Neural progenitor cell (in vitro differentiated cells): ENCODE measurements around the gene ZBED3. TPM values are rescaled to one million over a fixed set of nuclear protein-coding genes. Genes with fewer than 3 reads are reported as not detected.

Experiments used
- DNase-seq: peaks from one replicate; pipeline ENCODE4 v3.0.0-alpha.2; 2016; ENCODE audit warnings: low spot score
- H2AFZ ChIP-seq: fragments of 200-600 bp; sonication (generic); replicated peaks from 2 replicates; pipeline ENCODE4 v1.6.1; 2016; ENCODE audit warnings: antibody characterized with exemption
- H3F3A ChIP-seq: fragments of 200-600 bp; sonication (generic); 2 replicates; pipeline ENCODE4 v1.6.1; 2016; ENCODE audit warnings: antibody characterized with exemption, low read depth
- H3K27ac ChIP-seq: fragments of 200-600 bp; sonication (generic); 2 replicates; pipeline ENCODE4 v1.5.1; 2016; ENCODE audit warnings: mild to moderate bottlenecking
- H3K27me3 ChIP-seq: fragments of 200-600 bp; sonication (generic); 2 replicates; pipeline ENCODE4 v1.6.1; 2016; ENCODE audit warnings: mild to moderate bottlenecking, moderate library complexity
- H3K36me3 ChIP-seq: fragments of 200-600 bp; sonication (generic); 2 replicates; pipeline ENCODE4 v1.5.1; 2016
- H3K4me1 ChIP-seq: fragments of 200-600 bp; sonication (generic); 2 replicates; pipeline ENCODE4 v1.6.1; 2016; ENCODE audit warnings: mixed run types
- H3K4me2 ChIP-seq: fragments of 200-600 bp; sonication (generic); 2 replicates; pipeline ENCODE4 v1.6.1; 2016
- H3K4me3 ChIP-seq: fragments of 200-600 bp; sonication (generic); 2 replicates; pipeline ENCODE4 v1.5.1; 2016
- H3K79me2 ChIP-seq: fragments of 200-600 bp; sonication (generic); 2 replicates; pipeline ENCODE4 v1.6.1; 2016; ENCODE audit warnings: low read depth
- H3K9ac ChIP-seq: fragments of 200-600 bp; sonication (generic); 2 replicates; pipeline ENCODE4 v1.6.1; 2016
- H3K9me3 ChIP-seq: fragments of 200-600 bp; sonication (generic); 2 replicates; pipeline ENCODE4 v1.5.1; 2016; ENCODE audit warnings: low read depth
- H4K20me1 ChIP-seq: fragments of 200-600 bp; sonication (generic); 2 replicates; pipeline ENCODE4 v1.6.1; 2016; ENCODE audit warnings: low read depth
- H3K27ac Mint-ChIP-seq: 3 replicates; pipeline ENCODE4 v1.8.0; 2021; ENCODE audit warnings: mixed read lengths
- H3K27me3 Mint-ChIP-seq: 2 replicates; pipeline ENCODE4 v1.8.0; 2022; ENCODE audit warnings: low read depth, mild to moderate bottlenecking, inconsistent platforms, moderate library complexity, mixed read lengths; ENCODE audit not compliant: insufficient read depth
- H3K36me3 Mint-ChIP-seq: 3 replicates; pipeline ENCODE4 v1.8.0; 2021; ENCODE audit warnings: mixed read lengths
- H3K4me1 Mint-ChIP-seq: 3 replicates; pipeline ENCODE4 v1.8.0; 2021; ENCODE audit warnings: mixed read lengths
- H3K4me3 Mint-ChIP-seq: 3 replicates; pipeline ENCODE4 v1.8.0; 2021; ENCODE audit warnings: mild to moderate bottlenecking, moderate library complexity, mixed read lengths
- H3K9me3 Mint-ChIP-seq: 3 replicates; pipeline ENCODE4 v1.8.0; 2020; ENCODE audit warnings: mixed read lengths
- CTCF ChIP-seq: fragments of 200-600 bp; sonication (generic); IDR thresholded peaks from 2 replicates; pipeline ENCODE4 v1.5.1; 2017; ENCODE audit warnings: antibody characterized with exemption, mild to moderate bottlenecking
- EZH2 ChIP-seq: fragments of 200-600 bp; sonication (generic); IDR thresholded peaks from 2 replicates; pipeline ENCODE4 v1.6.1; 2017; ENCODE audit warnings: antibody characterized with exemption, mild to moderate bottlenecking, moderate library complexity
- EZH2phosphoT487 ChIP-seq: fragments of 200-600 bp; sonication (generic); IDR thresholded peaks from 2 replicates; pipeline ENCODE4 v1.6.1; 2017; ENCODE audit warnings: antibody characterized with exemption
- total RNA-seq: library from RNA; depleted of rRNA; stranded (reverse); fragments of >200 nt; gene quantifications from 2 replicates; pipeline ENCODE4 v1.2.3, GENCODE V29; 2015; ENCODE audit warnings: low replicate concordance

Gene ZBED3
- total RNA-seq, 1 donor from 2014 or later = 0.36 TPM

- Mint-ChIP-seq H3K4me1 (no peaks in the 10 kb centered on the region), H3K4me3 (no peak overlapping the region), H3K9me3 (no peaks in the 10 kb centered on the region), H3K27ac (no peak overlapping the region), H3K27me3 (no peaks in the 10 kb centered on the region), H3K36me3 (peaks cover 28% of the 10 kb centered on the region)
- peaks cover 13% of the 10 kb centered on the region for H3K36me3 ChIP-seq
- H3K4me2 ChIP-seq = no peak overlapping the region
- H3K27me3 ChIP-seq = no peaks in the 10 kb centered on the region
- DNase-seq = no peak
- no peak for TF ChIP-seq EZH2phosphoT487
- H3F3A ChIP-seq = no peaks in the 10 kb centered on the region
- H2AFZ ChIP-seq = no peak overlapping the region
- H3K4me3 ChIP-seq = no peak overlapping the region
- H3K9me3 ChIP-seq = no peaks in the 10 kb centered on the region
- no peak overlapping the region for H3K27ac ChIP-seq
- H3K4me1 ChIP-seq = no peaks in the 10 kb centered on the region
- H4K20me1 ChIP-seq = no peaks in the 10 kb centered on the region
- H3K79me2 ChIP-seq = no peaks in the 10 kb centered on the region
- H3K9ac ChIP-seq = no peak overlapping the region
Observed at GRCh38 chr5:77104813-77105212, 17.7 kb upstream of the ZBED3 start.

GRCh38 chr5:77103457-77103856 is 16.4 kb upstream of the ZBED3 start:
- peaks cover 13% of the 10 kb centered on the region for H3K36me3 ChIP-seq
- peaks cover 29% of the 10 kb centered on the region for H3K36me3 Mint-ChIP-seq
- no peak overlapping the region for H2AFZ ChIP-seq
- H3K27ac Mint-ChIP-seq = no peak overlapping the region
- H3K9ac ChIP-seq = no peak overlapping the region
- H3K4me1 Mint-ChIP-seq = no peaks in the 10 kb centered on the region
- DNase-seq = no peak
- no peaks in the 10 kb centered on the region for H3K4me1 ChIP-seq
- H4K20me1 ChIP-seq = no peaks in the 10 kb centered on the region
- H3K4me3 Mint-ChIP-seq = no peak overlapping the region
- H3K9me3 Mint-ChIP-seq = no peaks in the 10 kb centered on the region
- no peaks in the 10 kb centered on the region for H3F3A ChIP-seq
- no peak overlapping the region for H3K4me3 ChIP-seq
- H3K79me2 ChIP-seq = no peaks in the 10 kb centered on the region
- no peaks in the 10 kb centered on the region for H3K27me3 ChIP-seq
- H3K9me3 ChIP-seq = no peaks in the 10 kb centered on the region
- no peak overlapping the region for H3K4me2 ChIP-seq
- TF ChIP-seq EZH2 (no peak), EZH2phosphoT487 (no peak), CTCF (no peak)
- H3K27ac ChIP-seq = no peak overlapping the region
- no peaks in the 10 kb centered on the region for H3K27me3 Mint-ChIP-seq

GRCh38 chr5:77102549-77102948 is 15.5 kb upstream of the ZBED3 start:
- Histone ChIP-seq H3K27ac (no peak overlapping the region), H3K9me3 (no peaks in the 10 kb centered on the region), H3K9ac (no peak overlapping the region), H4K20me1 (no peaks in the 10 kb centered on the region), H3K79me2 (no peaks in the 10 kb centered on the region), H3F3A (no peaks in the 10 kb centered on the region), H3K4me1 (no peaks in the 10 kb centered on the region), H3K4me2 (no peak overlapping the region), H3K36me3 (peaks cover 13% of the 10 kb centered on the region), H2AFZ (no peak overlapping the region), H3K4me3 (no peak overlapping the region), H3K27me3 (no peaks in the 10 kb centered on the region)
- H3K27ac Mint-ChIP-seq = no peak overlapping the region
- no peaks in the 10 kb centered on the region for H3K27me3 Mint-ChIP-seq
- no peaks in the 10 kb centered on the region for H3K9me3 Mint-ChIP-seq
- no peaks in the 10 kb centered on the region for H3K4me1 Mint-ChIP-seq
- H3K4me3 Mint-ChIP-seq = no peak overlapping the region
- DNase-seq = no peak
- no peak for TF ChIP-seq CTCF
- H3K36me3 Mint-ChIP-seq = peaks cover 29% of the 10 kb centered on the region

- Mint-ChIP-seq H3K4me3 (no peak overlapping the region), H3K9me3 (no peaks in the 10 kb centered on the region), H3K27ac (no peak overlapping the region), H3K4me1 (no peaks in the 10 kb centered on the region), H3K36me3 (peaks cover 25% of the 10 kb centered on the region), H3K27me3 (no peaks in the 10 kb centered on the region)
- Histone ChIP-seq H3K27ac (no peak overlapping the region), H3K27me3 (no peaks in the 10 kb centered on the region), H3K9me3 (no peaks in the 10 kb centered on the region), H3F3A (no peaks in the 10 kb centered on the region), H3K9ac (no peak overlapping the region), H3K79me2 (no peaks in the 10 kb centered on the region), H4K20me1 (no peaks in the 10 kb centered on the region), H3K4me1 (no peaks in the 10 kb centered on the region), H3K4me2 (no peak overlapping the region), H2AFZ (no peak overlapping the region), H3K4me3 (no peak overlapping the region), H3K36me3 (peaks cover 12% of the 10 kb centered on the region)
- no peak for TF ChIP-seq CTCF
- no peak for TF ChIP-seq EZH2
- TF ChIP-seq EZH2phosphoT487 = no peak
- no peak for DNase-seq
Observed at GRCh38 chr5:77101298-77101697, 14.2 kb upstream of the ZBED3 start.
